ENCODE data around the gene EPS8L3. TPM values are rescaled to one million over a fixed set of nuclear protein-coding genes. Genes with fewer than 3 reads are reported as not detected.
A peak's percentile ranks its signal among the peaks of the same experiment; 100 is the strongest.

EPS8L3 gene
- total RNA-seq, 1 experiment from 2014 or later = 0.96 TPM

DNA sequence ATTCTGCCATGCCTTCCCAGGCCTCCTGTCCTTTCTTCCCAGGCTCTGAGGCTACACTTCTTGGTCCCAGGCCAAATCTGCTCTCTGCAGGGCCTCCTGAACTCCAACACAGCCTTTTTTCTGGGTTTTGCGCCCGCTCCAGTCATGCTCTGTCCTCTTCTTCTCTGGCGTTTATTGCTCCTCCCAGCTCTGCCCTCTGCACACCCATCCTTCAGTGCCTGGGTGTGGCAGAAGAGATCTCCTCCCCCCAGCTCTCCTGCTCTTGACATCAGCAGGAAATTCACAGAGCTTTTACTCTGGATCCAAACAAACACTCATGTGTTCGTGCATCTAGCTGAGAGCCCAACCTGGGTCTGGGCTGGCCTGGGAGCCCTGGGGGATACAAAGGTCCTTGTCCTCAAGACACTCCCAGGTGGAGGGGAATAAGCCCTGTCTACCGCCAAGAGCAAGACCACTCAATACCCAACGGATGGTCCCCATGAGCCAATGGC lies 22.9 kb upstream of the EPS8L3 start:
- ATAC-seq = no peak
- ChIA-PET RAD21 (ENCODE audit: low non-redundant PET in 1 of 2, low total read pairs in 2 of 2, uncharacterized antibody in 2 of 2, unreplicated experiment in 2 of 2) (no interaction called here), CTCF (interaction anchor here (1.3 to 19.5 kb wide), 3 partner anchors 10 to 195 kb away, joined by 3 to 396 read pairs (median 3); partner anchors contain the start of gene AHCYL1), POLR2A (no interaction called here)
- TF ChIP-seq SRF (IDR thresholded peaks at IDR 0.05; ENCODE audit: low read depth) = no peak
- TF ChIP-seq, protein P1, sequence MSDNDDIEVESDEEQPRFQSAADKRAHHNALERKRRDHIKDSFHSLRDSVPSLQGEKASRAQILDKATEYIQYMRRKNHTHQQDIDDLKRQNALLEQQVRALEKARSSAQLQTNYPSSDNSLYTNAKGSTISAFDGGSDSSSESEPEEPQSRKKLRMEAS (IDR thresholded peaks at IDR 0.05) = no peak
- no peak for TF ChIP-seq JUND (IDR thresholded peaks at IDR 0.05)
- no peak for TF ChIP-seq FOSL1 (IDR thresholded peaks at IDR 0.05; ENCODE audit: low read depth)
- no peak for TF ChIP-seq SIN3A (IDR thresholded peaks at IDR 0.05; ENCODE audit: low read depth)
- no peak for TF ChIP-seq EZH2phosphoT487 (IDR thresholded peaks at IDR 0.05; ENCODE audit: borderline replicate concordance)
- TF ChIP-seq ELF1 (IDR thresholded peaks at IDR 0.05; ENCODE audit: borderline replicate concordance, low read depth) = no peak
- TF ChIP-seq, protein P2, sequence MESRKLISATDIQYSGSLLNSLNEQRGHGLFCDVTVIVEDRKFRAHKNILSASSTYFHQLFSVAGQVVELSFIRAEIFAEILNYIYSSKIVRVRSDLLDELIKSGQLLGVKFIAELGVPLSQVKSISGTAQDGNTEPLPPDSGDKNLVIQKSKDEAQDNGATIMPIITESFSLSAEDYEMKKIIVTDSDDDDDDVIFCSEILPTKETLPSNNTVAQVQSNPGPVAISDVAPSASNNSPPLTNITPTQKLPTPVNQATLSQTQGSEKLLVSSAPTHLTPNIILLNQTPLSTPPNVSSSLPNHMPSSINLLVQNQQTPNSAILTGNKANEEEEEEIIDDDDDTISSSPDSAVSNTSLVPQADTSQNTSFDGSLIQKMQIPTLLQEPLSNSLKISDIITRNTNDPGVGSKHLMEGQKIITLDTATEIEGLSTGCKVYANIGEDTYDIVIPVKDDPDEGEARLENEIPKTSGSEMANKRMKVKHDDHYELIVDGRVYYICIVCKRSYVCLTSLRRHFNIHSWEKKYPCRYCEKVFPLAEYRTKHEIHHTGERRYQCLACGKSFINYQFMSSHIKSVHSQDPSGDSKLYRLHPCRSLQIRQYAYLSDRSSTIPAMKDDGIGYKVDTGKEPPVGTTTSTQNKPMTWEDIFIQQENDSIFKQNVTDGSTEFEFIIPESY (IDR thresholded peaks at IDR 0.05; ENCODE audit: extremely low read depth, insufficient replicate concordance, low read length) = no peak
- TF ChIP-seq POLR2A (IDR thresholded peaks at IDR 0.05; ENCODE audit: borderline replicate concordance, extremely low read depth, insufficient read depth, insufficient read length) = no peak
- H3K9ac ChIP-seq (ENCODE audit: low read length) = no peak overlapping the region
- H4K20me1 ChIP-seq (ENCODE audit: insufficient read depth) = no peaks in the 10 kb centered on the region
- no peaks in the 10 kb centered on the region for H3K27me3 ChIP-seq (ENCODE audit: insufficient read depth, low read length)
- intact Hi-C loops (cut with micrococcal nuclease) = no loop called here
- peaks cover 33 to 74% of the 10 kb centered on the region in 2 experiments for H3K4me1 ChIP-seq (ENCODE audit: control insufficient read depth in 1 of 2, insufficient read depth in 2 of 2, low read length in 2 of 2)
- H3K4me2 ChIP-seq (ENCODE audit: low read length) = peak overlapping the region; percentile 19; the same call in 1 of the 2 replicates
- no peaks in the 10 kb centered on the region for H3K9me3 ChIP-seq (ENCODE audit: control insufficient read depth in 1 of 2, insufficient read depth in 1 of 2, low read depth in 1 of 2, low read length in 2 of 2)
- no peak overlapping the region for H2AFZ ChIP-seq (ENCODE audit: low read depth, low read length, poor library complexity, severe bottlenecking)
- no TSS peak for BruUV-seq (replicated peaks)
- H3K4me3 ChIP-seq (replicated peaks in 1 of 2; ENCODE audit: low read depth in 1 of 2, low read length in 2 of 2) = no peak overlapping the region
- H3K79me2 ChIP-seq (ENCODE audit: insufficient read depth, low read length) = no peaks in the 10 kb centered on the region
- no peaks in the 10 kb centered on the region for H3K9me2 ChIP-seq (ENCODE audit: insufficient read depth)
- H3K36me3 ChIP-seq (ENCODE audit: control insufficient read depth in 1 of 2, insufficient read depth in 2 of 2, low read length in 2 of 2) = no peaks in the 10 kb centered on the region
- DNase-seq (ENCODE audit: low read depth, low spot score) = no peak
- no peak overlapping the region for H3K27ac ChIP-seq (ENCODE audit: low read depth, low read length)

All from HCT116 (cell line).